ENCODE measurements around the gene OR6S1.

Gene OR6S1

GRCh38 chr14:20684662-20685456 lies 43.4 kb upstream of the OR6S1 start:
- CTCF ChIA-PET, result interaction anchor here (0.6 to 1.4 kb wide), 5 partner anchors 27 to 233 kb away, joined by 3 to 5 read pairs (median 3); no protein-coding TSS in a partner anchor
- TF ChIP-seq ZNF600 (tag by site-specific recombination; IDR thresholded peaks at IDR 0.05) (peak; percentile 6; the same call in 1 of the 2 replicates), ZBTB17 (tag by site-specific recombination; IDR thresholded peaks at IDR 0.05) (peak; percentile 72), ZNF645 (tag by site-specific recombination; IDR thresholded peaks at IDR 0.05) (no peak), SP3 (tag by site-specific recombination; IDR thresholded peaks at IDR 0.05) (peak; percentile 59), ZNF513 (tag by site-specific recombination; IDR thresholded peaks at IDR 0.05) (peak; percentile 72), ZNF366 (tag by site-specific recombination; conservative IDR thresholded peaks at IDR 0.05) (no peak), ZNF558 (tag by site-specific recombination; IDR thresholded peaks at IDR 0.05) (no peak), ZNF335 (tag by site-specific recombination; conservative IDR thresholded peaks at IDR 0.05) (peak; percentile 41), PRDM10 (tag by site-specific recombination; IDR thresholded peaks at IDR 0.05) (peak; percentile 62), PATZ1 (tag by site-specific recombination; IDR thresholded peaks at IDR 0.05) (0 out of 2 replicates have a peak, but pooled peaks have one; percentile 6)
- Histone ChIP-seq H3K36me3 (ENCODE audit: control insufficient read depth in 2 of 2, insufficient read depth in 1 of 2, low read length in 2 of 2) (no peaks in the 10 kb centered on the region), H3K4me3 (ENCODE audit: low read depth, low read length) (peak overlapping the region; percentile 68), H3K9me3 (ENCODE audit: control insufficient read depth, insufficient read depth, low read depth, low read length) (no peaks in the 10 kb centered on the region), H3K4me1 (ENCODE audit: control insufficient read depth, insufficient read depth, low read length) (no peaks in the 10 kb centered on the region; the same call in 1 of the 2 replicates), H3K27ac (ENCODE audit: extremely low read depth, low read depth, low read length) (peak overlapping the region; percentile 96)
- POLR2A ChIA-PET, result interaction anchor here (0.9 to 4.8 kb wide), 4 partner anchors 53 to 342 kb away, joined by 3 to 40 read pairs (median 6); partner anchors contain the start of genes APEX1, OSGEP, PARP2 and PIP4P1

- Histone ChIP-seq H3K4me3 (ENCODE audit: low read depth, low read length) (peak within 1 kb of the TSS; percentile 68), H3K27ac (ENCODE audit: extremely low read depth, low read depth, low read length) (peak within 1 kb of the TSS; percentile 96), H3K36me3 (ENCODE audit: control insufficient read depth in 2 of 2, insufficient read depth in 1 of 2, low read length in 2 of 2) (no peaks in the 10 kb centered on the region), H3K4me1 (ENCODE audit: control insufficient read depth, insufficient read depth, low read length) (no peaks in the 10 kb centered on the region; the same call in 1 of the 2 replicates), H3K9me3 (ENCODE audit: control insufficient read depth, insufficient read depth, low read depth, low read length) (no peaks in the 10 kb centered on the region)
- POLR2A ChIA-PET, result interaction anchor here (0.9 to 4.8 kb wide), 9 partner anchors 53 to 341 kb away, joined by 3 to 40 read pairs (median 4); partner anchors contain the start of genes APEX1, OSGEP, PARP2 and PIP4P1
- CTCF ChIA-PET, result interaction anchor here (0.6 to 1.7 kb wide), 6 partner anchors 21 to 232 kb away, joined by 3 to 6 read pairs (median 4); no protein-coding TSS in a partner anchor
- TF ChIP-seq ZNF18 (tag by site-specific recombination; IDR thresholded peaks at IDR 0.05) (0 out of 2 replicates have a peak, but pooled peaks have one; percentile 98), CTCF (tag by site-specific recombination; IDR thresholded peaks at IDR 0.05) (peak; percentile 33), ZNF645 (tag by site-specific recombination; IDR thresholded peaks at IDR 0.05) (no peak), ZSCAN4 (tag by site-specific recombination; IDR thresholded peaks at IDR 0.05) (peak; percentile 52), GLI4 (tag by site-specific recombination; IDR thresholded peaks at IDR 0.05) (no peak), ZSCAN16 (tag by site-specific recombination; IDR thresholded peaks at IDR 0.05) (no peak)
Observed at GRCh38 chr14:20683891-20684661, 42.6 kb upstream of the OR6S1 start, which contains the start of gene RNASE4. TSS of gene RNASE4 (plus strand) at chr14:20684560. CDS start at chr14:20699372, 14,812 bp downstream.

Measured in HEK293 (cell line).